NCI-H2171 treated with DMSO at 0.1 percent for 48 hours (cell line): ENCODE measurements around the gene FAM120B.

ENCODE experiments used
- DNase-seq: peaks from one replicate; lab custom pipeline; 2025; lab: John Stamatoyannopoulos, UW

The FAM120B gene

DNA sequence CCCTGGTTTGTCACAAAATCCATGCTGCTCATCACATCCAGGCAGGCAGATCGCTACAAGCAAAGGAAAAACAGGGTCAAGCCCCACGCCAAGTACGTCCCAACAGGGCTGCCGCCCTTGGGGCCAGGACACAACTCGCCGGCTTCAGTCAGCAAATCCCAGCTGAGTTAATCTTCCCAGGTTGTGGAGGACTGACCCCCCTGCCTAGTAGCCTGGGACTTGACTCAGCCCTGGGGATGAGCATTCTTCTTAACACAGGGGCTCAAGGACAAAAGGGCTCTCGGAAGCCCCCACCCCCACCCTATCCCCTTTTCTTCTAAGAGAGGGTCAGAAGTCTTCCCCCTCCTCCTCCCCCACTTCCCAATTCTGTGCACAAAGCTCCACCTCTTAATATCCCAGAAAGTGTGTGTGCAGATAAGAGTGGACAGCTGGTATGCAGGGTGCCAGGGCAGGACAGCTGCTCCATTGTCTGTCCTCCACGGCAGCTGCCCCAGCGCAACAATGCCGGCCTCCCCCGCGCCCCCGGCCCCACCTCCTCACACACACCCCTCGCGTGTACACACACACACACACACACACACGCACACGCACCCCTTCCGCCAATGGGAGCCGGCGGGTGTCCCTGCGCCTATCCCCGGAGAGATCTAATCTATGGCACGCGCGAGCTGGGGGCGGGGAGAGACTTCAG lies 20.2 kb upstream of the FAM120B start:
- DNase-seq, result no peak

DNA sequence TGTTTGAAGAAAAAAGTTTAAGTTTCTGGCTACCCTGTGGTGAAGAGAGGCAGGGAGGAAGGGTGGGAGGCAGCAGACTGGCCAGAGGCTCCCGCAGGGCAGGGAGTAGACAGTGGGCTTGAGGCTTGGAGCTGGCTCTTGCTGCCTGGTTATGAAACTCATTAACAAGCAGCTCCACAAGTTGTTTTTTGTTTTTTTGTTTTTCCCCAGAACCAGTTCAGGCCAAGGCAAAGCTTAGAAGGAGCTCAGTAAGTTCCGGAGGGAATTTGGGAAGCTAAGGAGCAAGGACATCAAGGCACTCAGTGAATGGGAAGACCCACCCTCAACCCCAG lies 19.7 kb upstream of the FAM120B start:
- no peak for DNase-seq

DNA sequence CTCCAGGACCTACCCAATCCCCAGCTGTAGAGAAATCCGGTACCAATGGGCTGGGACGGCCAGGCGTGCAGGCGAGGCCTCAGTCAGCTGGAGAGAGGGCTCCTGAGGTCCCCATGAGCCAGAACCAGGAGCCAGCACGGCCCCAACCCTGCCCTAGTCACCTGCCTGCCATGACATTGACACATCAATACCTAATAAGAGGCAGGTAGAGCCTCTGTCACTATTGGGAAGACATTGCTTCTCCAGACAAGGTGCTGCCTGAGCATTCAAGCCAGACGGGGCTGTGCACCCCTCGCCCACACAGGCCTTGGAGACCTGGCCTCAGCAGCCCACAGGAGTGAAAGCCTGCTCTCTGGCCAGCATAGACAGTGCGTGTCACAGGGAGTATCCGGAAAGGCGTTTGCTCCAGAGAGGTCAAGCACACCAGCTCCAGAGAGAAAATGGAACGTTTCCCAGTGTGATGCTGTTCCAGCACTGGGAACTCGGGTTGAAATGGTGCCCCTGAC lies 19.1 kb upstream of the FAM120B start:
- DNase-seq, result no peak

DNA sequence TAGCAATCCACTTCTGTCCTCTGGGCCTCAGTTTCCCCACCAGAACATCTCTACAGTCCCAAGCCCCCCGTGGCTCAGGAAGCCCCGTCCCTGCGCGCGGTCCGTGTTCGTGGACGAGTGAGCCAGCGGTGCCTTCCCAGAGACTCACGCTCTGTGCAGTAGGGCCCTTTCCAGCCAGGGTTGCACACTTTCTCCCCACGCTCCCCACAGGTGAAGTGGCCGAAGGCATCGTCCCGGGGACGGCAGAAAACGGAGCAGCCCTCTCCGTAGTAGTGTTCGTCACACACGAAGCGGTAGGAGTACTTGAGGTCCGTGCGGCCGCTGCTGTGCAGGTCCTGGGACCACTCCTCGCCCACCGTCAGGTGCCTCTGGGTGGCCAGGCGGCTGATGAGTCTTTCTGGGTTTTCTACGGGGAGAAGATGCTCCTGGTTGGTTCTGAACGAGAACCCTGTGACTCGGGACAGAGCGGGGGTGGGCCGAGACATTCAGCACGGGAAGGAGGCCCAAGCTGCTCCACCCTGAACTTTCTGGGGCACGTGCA lies 18.4 kb upstream of the FAM120B start:
- DNase-seq, result no peak

DNA sequence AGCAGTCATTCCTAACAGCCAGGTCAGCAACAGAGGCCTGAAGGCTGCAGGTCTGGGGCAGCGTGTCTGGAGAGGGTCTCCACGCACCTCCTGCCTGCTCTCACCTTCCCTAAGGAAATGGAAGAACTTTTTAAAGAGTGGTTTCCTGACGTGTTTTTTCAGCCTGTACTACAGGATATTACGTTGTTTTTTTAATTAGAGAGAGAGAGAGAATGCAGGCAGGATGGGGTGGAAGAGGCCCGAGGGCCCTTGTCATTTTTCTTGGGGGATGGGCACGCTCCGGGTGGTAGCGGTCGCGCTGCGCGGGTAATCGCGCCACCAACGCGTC lies 17.7 kb upstream of the FAM120B start:
- DNase-seq, result no peak

DNA sequence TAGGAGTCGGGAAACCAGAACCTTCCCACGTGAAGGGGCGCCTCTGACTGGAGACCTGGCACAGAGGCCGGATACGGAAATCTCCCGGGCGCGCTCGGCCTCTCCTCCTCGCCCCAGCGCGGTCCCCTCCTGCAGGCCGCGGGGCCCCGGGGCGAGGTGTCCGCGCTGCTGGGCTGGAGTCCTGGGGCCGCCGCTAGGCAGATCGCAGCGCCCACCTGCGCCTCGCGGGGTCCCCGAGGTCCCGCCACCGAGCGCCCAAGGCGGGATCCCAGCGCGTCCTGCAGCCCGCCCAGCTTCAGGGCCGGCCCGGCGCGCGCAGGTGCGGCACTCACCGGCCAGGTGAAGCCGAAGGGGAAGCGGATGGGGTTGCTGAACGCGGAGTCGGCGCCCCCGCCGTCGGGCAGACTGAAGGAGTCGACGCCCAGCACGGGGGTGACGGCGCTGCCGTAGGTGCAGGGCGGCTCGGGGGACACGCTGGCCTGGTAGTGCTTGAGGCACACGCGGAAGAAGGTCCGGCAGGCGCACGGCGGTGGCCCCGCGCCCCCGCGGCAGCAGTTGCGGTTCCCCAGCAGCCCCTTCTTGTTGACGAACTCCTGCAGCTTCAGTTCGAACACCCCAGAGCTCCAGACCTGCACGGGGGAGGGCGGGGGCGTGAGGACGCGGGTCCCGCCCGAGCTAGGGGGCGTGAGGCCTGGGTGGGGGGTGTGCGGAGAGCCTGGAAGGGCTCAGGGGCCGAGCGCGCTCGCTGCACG lies 17.2 kb upstream of the FAM120B start:
- no peak for DNase-seq

DNA sequence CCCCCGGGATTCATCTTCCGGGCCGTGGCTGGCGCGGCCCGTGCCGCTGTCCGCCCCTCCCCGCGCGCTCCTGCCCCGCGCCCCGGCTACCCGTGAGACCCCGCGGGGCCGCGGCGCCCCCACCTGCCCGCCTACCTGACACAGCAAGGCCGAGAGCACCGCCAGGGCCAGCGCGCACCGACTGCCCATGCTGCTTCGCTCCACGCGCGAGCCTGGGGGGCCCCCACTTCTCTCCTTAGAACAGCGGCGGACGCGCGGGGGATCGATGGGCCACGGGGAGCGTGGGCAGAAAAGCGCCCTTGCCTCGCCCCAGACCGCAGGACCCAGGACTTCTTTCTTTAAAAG lies 16.6 kb upstream of the FAM120B start:
- DNase-seq, result no peak

DNA sequence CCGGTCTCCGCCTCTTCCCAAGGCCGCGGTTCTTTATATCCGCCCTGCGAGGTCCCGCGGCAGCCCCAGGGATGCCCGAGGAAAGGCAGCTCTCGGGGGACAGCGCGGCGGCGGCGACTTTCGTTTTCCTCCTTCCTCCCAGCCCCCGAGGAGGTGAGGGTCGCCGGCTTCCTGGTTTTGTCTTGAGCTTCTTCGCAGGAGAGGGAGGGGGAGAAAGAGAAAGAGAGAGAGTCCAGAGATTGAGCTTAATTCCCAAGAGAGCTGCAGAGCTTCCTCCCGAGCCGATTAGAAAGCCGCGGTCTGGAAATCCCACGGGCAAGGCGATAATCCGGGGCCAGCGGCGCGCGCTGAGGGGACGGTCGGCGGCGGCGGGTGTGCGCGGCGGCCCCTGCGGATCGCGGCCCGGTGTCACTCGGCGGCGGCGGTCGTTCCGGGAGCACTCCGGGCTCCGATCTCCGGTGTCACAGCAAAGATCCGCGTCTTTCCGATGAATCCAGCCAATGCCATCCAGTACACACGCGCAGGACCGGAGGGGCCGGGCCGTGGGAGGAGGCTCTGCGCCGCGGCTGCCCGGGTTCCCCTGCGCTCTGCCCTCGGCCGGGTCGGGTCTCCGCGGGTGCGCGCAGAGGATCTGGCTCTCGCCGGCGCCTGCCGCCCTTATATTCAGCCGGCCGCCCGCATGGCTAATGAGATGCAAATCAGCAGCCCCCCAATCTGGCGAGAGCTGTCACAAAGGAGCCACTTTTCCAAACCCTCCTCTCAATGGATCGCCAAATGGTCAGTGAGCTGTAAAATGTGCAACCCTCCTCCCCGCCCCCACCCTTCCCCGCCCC lies 16.0 kb upstream of the FAM120B start, which contains the start of gene DLL1:
TSS of gene DLL1 (minus strand) at position 783 of the 833 bp plus-strand sequence. CDS start 939 bp downstream, outside the sequence.
- peak; percentile 43 for DNase-seq

DNA sequence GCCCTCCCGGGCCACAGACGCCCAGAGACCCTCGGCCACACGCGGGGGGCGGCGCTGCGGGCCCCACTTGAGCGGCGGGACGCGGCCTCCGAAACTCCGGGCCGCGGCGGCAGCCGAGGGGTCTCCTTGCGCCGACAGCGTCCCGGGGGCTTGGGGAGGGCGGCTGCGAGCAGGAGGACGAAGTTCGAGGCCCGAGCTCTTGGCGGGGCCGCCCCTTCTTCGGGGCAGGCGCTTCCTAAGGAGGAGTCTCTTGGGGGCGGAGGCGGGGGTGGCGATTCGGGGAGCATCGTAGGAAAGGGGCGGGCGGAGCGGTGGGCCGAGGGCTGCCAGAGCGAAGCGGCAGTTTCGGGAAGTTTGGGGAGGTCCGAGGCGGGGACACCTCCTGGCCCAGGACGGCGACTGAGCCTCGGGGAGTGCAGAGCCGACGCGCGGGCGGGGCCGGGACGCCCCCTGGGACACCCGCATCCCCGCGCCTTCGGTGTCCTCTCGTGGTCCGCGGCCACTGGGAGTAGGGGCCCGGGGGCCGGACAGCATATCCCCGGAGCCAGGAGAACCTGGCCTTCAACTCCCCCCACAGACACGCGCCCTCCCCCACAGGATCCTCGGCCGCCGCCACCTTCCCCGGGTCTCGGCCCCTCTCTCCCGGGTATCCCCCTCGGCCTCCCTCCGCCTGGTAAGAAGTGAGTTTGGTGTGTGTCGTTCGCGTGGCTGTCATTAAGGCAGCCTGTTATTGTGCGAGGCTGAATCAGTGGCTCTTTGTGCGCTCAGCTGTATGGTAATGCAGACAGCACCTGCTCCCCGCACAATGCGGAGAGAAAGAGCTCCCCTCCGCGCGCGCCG lies 15.1 kb upstream of the FAM120B start:
- peak; percentile 75 for DNase-seq

DNA sequence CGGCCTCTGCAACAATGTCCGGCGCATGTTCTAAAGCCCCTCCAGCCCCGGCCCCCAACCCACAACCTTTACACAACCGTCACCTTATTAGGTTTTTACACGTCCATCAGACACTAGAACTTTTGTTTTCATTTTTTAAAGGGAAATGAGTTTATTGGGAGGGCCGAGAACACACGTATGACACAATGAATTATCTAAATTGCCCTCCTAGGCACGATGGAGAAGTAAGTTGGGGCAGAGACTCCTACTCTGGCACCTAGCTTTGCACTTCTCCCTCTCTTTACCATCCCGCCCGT lies 14.5 kb upstream of the FAM120B start:
- no peak for DNase-seq

DNA sequence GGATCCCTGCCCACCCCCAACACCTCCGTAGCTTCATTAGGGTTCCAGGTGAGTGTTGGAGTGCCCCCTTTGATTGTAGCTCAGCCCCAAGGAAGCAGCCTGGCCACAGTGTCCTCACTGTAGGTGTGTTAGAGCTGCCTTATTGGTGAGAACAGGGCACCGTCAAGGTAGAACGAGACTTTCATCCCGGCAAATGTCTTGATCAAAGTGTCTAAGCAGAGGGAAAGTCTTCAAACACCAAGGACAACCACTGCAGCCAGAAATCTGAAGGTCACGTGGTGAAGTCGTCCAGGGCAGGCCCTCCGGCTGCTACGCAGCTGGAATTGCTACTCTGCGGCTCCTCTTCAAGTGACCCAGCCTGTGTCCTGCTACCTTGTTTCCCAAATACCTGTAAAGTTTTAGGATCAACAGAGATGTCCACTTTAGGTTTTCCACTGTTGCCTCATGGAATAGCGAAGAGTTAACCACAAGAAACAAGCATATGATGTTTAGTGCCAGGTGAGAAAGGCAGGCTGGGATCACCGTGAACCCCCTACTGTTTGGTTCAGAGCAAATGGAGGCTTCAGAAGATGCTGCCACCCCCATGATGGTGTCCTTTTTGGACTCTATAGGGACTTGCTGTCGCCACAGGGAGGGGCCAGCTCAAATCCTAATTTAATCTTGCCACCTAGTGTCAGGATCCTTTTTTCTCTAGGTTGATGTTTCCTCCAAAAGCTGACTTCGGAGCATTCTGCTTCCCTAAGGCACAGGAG lies 14.0 kb upstream of the FAM120B start:
- DNase-seq, result peak; percentile 50

DNA sequence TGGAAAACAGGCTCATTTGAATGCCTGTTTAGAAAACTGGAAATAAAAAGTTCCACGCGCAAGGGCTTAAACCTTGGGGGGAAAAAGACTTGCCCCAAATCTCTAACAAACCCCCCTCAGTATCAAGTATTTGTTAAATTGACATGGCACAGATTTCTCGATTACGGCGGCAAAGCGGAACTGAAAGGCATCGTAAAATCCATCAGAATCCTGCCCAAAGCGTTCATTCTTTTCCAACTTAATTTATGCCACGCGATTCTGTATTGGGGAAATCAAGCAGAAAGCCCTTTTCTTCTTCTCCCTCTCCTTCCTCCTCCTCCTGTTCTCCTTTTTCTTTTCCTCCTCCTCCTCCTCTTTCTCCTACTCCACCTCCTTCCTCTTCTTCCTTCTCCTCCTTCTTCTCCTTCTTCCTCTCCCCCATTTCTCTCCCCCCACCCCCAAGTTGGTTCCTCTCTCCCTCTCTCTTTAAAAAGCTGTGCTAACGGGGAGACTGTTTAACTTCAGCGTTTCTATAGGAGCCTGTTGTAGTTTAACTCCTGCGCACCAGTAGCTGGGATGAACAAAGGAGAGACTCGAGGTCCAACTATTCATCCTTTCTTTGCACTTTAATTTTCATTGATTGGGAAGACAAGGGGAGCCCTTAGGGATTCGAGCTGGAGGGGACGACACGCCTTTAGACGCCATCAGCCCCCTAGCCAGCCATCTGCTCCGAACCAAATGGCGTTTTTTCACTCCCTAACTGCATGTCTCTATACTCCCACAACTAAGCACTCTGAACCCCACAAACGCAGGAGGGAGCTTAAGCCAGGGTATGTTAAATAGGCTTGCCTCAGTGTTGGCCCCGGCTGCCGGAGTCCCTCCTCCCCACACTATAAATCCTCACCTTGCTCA lies 13.0 kb upstream of the FAM120B start:
- peak; percentile 73 for DNase-seq

DNA sequence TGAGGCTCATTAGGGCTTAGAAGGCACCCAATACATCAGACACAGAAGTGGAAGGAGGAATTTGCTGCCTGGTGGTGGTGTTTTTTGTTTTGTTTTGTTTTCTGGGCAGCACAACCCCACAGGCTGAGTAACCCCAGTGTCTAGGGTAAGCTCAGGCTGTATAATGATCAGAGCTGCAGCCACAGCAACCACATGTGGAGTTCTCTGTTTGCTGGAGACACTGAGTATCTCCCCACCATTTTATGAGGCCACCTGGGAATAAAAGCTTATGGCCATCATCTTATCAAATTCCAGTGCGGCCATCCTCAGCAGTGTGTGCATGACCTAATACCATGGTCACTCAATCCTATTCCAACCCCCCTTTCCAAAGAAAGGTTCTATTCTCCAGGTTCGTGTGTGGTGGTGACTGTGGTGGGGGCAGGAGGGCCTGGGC lies 12.2 kb upstream of the FAM120B start:
- peak; percentile 18 for DNase-seq

DNA sequence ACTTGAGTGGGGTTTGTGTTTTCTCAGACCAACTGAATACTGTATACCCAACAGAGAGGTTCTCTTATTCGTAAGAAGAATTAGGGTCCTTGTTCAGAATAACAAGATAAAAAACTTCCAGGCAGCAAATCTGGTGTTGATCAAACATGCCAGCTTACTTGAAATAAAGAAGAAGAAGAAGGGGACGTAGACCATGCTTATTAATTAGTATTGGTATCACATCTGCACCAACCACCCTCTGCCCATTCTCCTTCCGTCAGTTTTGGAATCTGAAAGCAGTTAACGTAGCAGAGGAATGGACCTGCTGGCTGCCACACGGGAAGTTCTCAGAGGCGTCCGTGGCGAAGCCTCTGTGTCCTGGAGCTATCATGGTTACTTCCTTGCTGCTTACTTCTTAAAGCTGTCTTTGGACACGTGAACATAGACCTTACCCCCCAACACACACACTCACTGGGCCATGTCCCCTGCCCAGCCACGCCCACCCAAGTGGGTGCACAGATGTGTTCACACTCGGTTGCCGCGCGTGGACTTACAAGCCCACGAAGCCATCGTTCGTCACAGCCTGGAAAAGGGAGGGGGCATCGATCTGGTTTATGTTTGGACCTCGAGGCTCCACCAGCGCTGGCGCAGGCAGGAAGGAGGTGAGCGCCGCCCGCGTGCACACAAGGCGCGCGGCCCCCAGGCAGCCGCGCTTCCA lies 11.6 kb upstream of the FAM120B start:
- DNase-seq, result no peak

DNA sequence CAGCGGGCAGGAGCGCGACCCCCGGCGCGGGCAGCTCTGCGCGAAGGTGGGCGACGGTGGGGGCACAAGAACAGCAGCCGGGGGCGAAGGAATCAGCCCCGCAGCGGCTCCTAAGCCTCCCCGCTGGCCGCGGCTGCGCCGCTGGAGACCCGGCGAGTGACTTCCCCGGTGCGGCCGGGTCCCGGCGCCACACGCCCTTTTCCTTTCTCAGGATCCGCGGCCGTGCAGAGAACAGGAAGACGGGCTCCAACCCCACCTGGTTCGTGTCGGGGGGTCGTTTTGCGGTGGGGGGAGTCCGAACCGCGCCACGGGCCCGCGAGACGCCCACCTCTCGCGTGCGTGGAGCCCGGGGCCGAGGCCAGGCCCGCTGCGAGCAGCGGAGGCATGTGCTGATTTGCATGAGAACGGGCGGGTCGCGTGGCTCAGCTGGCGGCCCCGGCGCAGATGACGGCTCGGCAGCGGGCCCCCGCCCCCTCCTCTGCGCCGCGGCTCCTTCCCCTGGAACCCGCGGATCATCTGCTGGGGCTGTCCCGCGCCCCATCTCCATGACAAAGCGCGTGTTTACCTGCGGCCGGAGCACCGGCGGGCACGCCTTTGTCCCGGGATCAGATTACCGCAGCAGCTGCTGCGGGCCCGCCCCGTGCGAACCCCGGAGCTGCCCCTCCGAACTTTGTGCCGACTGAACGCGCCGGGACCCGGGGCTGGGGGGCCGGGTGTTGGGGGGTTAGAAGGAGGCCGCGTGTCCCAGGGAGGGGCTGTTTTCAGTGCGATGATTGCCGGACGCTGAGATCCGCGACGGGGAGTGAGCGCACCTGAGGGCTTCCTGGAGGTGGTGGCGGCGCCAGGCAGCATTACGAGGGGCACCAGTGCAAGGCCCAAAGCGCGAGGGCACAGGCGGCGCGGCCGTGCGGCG lies 10.8 kb upstream of the FAM120B start:
- DNase-seq, result peak; percentile 76

DNA sequence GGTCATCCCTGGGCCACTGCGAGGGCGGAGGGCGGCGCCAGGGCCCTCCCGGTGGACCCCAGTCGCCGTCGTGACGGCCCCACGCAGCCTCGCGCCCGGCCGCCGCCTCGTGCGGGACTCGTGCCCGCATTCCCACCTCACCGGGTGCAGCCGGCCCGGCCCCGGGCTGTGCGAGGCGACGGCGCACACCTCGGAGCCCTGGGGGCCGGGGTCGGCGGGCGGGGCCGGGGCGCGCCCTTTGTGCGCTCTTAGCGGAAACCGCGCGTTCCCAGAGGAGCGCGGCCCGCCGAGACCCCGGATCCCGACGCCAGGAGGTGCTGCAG lies 10.2 kb upstream of the FAM120B start:
- no peak for DNase-seq

DNA sequence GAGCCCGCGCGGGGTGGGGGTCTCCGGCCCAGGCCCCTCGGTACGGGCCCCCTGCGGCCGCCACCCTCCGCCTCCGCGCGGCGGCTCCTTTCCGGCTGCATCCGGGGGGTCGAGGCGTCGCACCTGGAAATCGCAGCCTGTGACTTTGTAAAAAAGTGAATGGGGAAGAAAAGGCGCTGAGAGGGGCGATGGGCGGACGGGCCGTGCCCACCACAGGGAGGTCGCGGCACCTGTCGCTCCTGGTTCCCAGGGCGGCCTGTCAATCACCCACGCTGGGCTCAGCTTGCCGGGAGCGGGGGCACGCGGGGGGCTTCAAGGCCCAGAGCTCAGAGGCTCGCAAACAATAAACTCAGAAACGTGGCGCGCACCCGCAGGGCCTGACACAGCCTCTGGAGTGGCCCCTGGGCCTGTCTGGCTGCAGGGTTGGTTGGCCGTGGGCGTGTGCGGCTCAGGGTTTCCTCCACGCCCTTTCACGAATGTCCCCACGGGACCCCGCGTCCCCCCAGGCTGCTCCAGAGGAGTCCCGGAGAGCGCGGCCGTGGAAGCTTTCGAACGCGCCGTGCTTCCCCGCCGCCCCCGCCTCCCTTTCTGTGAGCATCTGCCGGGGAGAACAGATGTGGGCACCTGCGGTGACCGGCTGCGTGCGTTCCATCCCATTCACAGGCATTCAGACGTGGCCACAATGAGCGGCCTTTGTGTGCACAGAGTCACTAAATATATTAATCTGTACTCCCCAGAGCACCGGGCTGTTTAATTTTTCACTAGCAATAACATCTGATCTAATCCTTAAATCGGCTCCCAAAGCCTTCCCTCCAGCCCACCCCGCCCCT lies 9.6 kb upstream of the FAM120B start:
- DNase-seq, result no peak
